Small intestine (tissue), 7 donors: ENCODE measurements around the gene NMB. TPM values are rescaled to one million over a fixed set of nuclear protein-coding genes. Genes with fewer than 3 reads are reported as not detected.
"Not testable (repeated sequence)": the region's sequence is repeated elsewhere in the genome, so short reads cannot be mapped to it uniquely, and the experiment has no call there.

ENCODE experiments used
- DNase-seq, 2 donors: peaks; one replicate each; pipeline versions ENCODE4 v3.0.0 to v3.0.0-alpha.2; 2013
- FAIRE-seq: peaks from 2 replicates; lab custom pipeline; 2012; peaks lifted over from hg19 to GRCh38; lab: Jason Lieb, UNC
- H3K27ac ChIP-seq, 3 donors: one replicate each; pipeline ENCODE4 v1.5.1; 2013; ENCODE audit warnings: low read length in 2 of 3, mild to moderate bottlenecking in 2 of 3, control low read depth in 1 of 3, inconsistent platforms in 1 of 3, low read depth in 1 of 3, moderate library complexity in 1 of 3
- H3K27me3 ChIP-seq, 3 donors: one replicate each; pipeline ENCODE4 v1.6.1; 2013; ENCODE audit warnings: low read length in 3 of 3, inconsistent platforms in 1 of 3; ENCODE audit not compliant: control insufficient read depth in 3 of 3, insufficient read depth in 3 of 3
- H3K36me3 ChIP-seq, 3 donors: one replicate each; pipeline ENCODE4 v1.6.1; 2013; ENCODE audit warnings: low read length in 3 of 3, inconsistent platforms in 1 of 3, low read depth in 1 of 3, mild to moderate bottlenecking in 1 of 3, moderate library complexity in 1 of 3; ENCODE audit not compliant: control insufficient read depth in 3 of 3, insufficient read depth in 2 of 3
- H3K4me1 ChIP-seq, 3 donors: one replicate each; pipeline ENCODE4 v1.6.1; 2013; ENCODE audit warnings: low read length in 2 of 3, inconsistent platforms in 1 of 3, low read depth in 1 of 3, mild to moderate bottlenecking in 1 of 3, moderate library complexity in 1 of 3; ENCODE audit not compliant: control insufficient read depth in 3 of 3, insufficient read depth in 2 of 3
- H3K4me3 ChIP-seq, 3 donors: one replicate each; pipeline ENCODE4 v1.5.1; 2013; ENCODE audit warnings: low read length in 3 of 3, control low read depth in 1 of 3, inconsistent platforms in 1 of 3, low read depth in 1 of 3, mild to moderate bottlenecking in 1 of 3, moderate library complexity in 1 of 3
- H3K9me3 ChIP-seq, 2 donors: one replicate each; pipeline ENCODE4 v1.6.1; 2013; ENCODE audit warnings: low read depth in 1 of 2, low read length in 1 of 2; ENCODE audit not compliant: control insufficient read depth in 2 of 2, insufficient read depth in 1 of 2
- WGBS, 3 donors: extraction: QIAGEN DNeasy Blood & Tissue Kit; methylation state at CpG; one replicate each; pipeline ENCODE4 v1.1.7; 2013; 5-methylcytosine and 5-hydroxymethylcytosine counted together
- polyA plus RNA-seq, 4 donors: library from polyadenylated mRNA; stranded (reverse) in 3 of 4; unstranded in 1 of 4; fragments of 200-250 nt in 3 of 4; fragments of 120-200 nt in 1 of 4; gene quantifications; one replicate each; pipeline versions ENCODE4 v1.2.1 to v1.2.3, GENCODE V29; 2013
- donor health status: healthy with polysubstance abuse.
- donor health status: control.
- donor health status: control.
- donor health status: Bipolar disorder and iron deficiency.
- donor health status: healthy.

The NMB gene
- polyA plus RNA-seq, 4 donors: 1.8 to 7.7 (median 2.4) TPM

DNA sequence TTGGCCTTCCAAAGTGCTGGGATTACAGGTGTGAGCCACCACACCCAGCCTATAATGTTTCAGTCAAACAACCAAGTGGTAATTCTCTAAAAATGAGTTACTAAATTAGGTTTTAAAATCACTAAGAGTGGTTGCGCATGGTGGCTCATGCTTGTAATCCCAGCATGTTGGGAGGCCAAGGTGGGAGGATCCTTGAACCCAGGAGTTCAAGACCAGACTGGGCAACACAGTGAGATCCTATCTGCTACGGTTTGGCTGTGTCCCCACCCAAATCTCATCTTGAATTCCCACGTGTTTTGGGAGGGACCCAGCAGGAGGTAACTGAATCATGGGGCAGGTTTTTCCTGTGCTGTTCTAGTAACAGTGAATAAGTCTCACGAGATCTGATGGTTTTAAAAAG is 31.9 kb upstream of the NMB start:
- Histone ChIP-seq H3K9me3 (no peaks in the 10 kb centered on the region), H3K4me1 (no peaks in the 10 kb centered on the region), H3K4me3 (no peak overlapping the region), H3K36me3 (peaks cover 4 to 36% (median 4%) of the 10 kb centered on the region in 3 donors), H3K27ac (no peak overlapping the region), H3K27me3 (no peaks in the 10 kb centered on the region)
- FAIRE-seq (no peak), DNase-seq (no peak)
- 91 to 95% (median 95%) methylated on average over 4 of the region's 4 CpGs for WGBS, 3 donors

DNA sequence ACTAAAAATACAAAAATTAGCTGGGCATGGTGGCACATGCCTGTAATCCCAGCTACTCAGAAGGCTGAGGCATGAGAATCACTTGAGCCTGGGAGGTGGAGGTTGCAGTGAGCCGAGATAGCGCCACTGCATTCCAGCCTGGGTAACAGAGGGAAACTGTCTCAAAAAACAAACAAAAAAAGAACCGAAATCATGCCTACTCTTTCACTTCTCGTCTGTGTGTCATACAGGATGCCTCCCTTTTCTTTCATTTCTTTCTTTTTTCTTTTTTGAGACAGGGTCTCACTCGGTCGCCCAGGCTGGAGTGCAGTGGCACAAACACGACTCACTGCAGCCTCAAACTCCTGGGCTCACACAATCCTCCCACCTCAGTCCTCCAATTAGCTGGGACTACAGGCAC is 28.4 kb upstream of the NMB start:
- not testable (repeated sequence) for H3K9me3 ChIP-seq, FAIRE-seq, DNase-seq, H3K4me1 ChIP-seq, H3K27me3 ChIP-seq, H3K27ac ChIP-seq, H3K4me3 ChIP-seq
- peaks cover 4 to 43% (median 6%) of the 10 kb centered on the region in 3 donors for H3K36me3 ChIP-seq
- 84 to 97% (median 95%) methylated on average over 7 of the region's 7 CpGs for WGBS, 3 donors

- Histone ChIP-seq H3K4me1 (no peaks in the 10 kb centered on the region), H3K36me3 (peaks cover 5 to 37% (median 5%) of the 10 kb centered on the region in 3 donors), H3K27ac (no peak overlapping the region), H3K9me3 (no peaks in the 10 kb centered on the region), H3K27me3 (no peaks in the 10 kb centered on the region), H3K4me3 (no peak overlapping the region)
- DNase-seq: no peak
- FAIRE-seq: no peak
- WGBS, 3 donors: 80 to 86% (median 86%) methylated on average over 5 of the region's 5 CpGs
These were observed 27.3 kb upstream of the NMB start for GRCh38 chr15:84685304-84685703.

DNA sequence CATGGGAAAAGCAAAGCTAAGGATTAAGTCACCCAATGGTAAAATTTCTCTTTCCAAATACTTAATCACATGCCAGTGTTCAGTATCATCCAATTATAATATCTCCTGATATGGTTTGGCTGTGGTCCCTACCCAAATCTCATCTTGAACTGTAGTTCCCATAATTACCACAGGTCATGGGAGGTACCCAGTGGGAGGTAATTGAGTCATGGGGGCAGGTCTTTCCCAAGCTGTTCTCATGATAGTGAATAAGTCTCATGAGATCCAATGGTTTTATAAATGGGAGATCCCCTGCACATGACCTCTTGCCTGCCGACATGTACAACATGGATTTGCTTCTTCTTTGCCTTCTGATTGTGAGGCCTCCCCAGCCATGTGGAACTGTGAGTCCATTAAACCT is 26.1 kb upstream of the NMB start:
- peaks cover 2 to 33% (median 5%) of the 10 kb centered on the region in 3 donors for H3K36me3 ChIP-seq
- no peaks in the 10 kb centered on the region for H3K27me3 ChIP-seq
- WGBS, 3 donors: 69 to 91% (median 83%) methylated on average over 1 of the region's 1 CpG
- FAIRE-seq (no peak), DNase-seq (no peak)
- H3K4me3 ChIP-seq: no peak overlapping the region
- H3K27ac ChIP-seq: no peak overlapping the region
- no peaks in the 10 kb centered on the region for H3K4me1 ChIP-seq
- no peaks in the 10 kb centered on the region for H3K9me3 ChIP-seq

DNA sequence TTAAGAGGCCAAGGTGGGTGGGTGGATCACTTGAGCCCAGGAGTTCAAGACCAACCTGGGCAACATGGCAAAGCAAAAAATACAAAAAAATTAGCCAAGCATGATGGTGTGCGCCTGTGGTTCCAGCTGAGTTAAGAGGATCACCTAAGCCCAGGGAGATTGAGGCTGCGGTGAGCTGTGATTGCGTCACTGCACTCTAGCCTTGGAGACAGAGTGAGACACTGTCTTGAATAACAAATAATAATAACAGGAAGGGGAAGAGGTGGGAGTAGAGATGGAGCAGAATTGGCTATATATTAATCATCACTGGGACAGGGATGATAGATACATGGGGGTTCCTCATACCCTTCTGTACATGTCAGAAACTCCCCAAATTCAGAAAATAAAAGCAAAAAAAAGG is 23.8 kb upstream of the NMB start:
- H3K4me1 ChIP-seq: no peaks in the 10 kb centered on the region
- no peaks in the 10 kb centered on the region for H3K9me3 ChIP-seq
- 90 to 95% (median 91%) methylated on average over 3 of the region's 3 CpGs for WGBS, 3 donors
- DNase-seq (no peak), FAIRE-seq (no peak)
- no peaks in the 10 kb centered on the region for H3K27me3 ChIP-seq
- H3K27ac ChIP-seq: no peak overlapping the region
- no peak overlapping the region for H3K4me3 ChIP-seq
- peaks cover 5 to 35% (median 6%) of the 10 kb centered on the region in 3 donors for H3K36me3 ChIP-seq

DNA sequence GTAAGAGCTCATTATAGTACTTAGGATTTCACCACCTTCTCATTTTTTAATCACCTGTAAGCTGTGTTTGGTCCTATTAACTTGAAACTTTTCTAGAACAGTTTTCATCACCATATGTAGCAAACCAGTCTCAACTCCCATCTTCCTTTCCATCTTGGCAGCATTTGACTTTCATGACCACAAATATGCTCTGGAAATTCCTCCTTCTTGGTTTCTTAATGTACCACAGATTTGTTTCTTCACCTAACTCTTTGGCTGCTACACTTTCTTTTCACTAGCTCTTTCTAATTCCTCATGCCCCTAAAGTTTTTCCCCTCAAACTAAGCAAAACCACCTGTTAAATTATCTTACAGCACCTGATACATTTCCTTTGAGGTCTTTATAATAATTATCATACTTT is 13.2 kb upstream of the NMB start:
- H3K36me3 ChIP-seq: peaks cover 0 to 22% (median 9%) of the 10 kb centered on the region in 3 donors
- no peak overlapping the region for H3K4me3 ChIP-seq
- no peaks in the 10 kb centered on the region for H3K27me3 ChIP-seq
- H3K27ac ChIP-seq: no peak overlapping the region
- FAIRE-seq (no peak), DNase-seq (no peak)
- peaks cover 0 to 4% (median 0%) of the 10 kb centered on the region in 3 donors for H3K4me1 ChIP-seq
- no peaks in the 10 kb centered on the region for H3K9me3 ChIP-seq

- Histone ChIP-seq H3K27me3 (no peaks in the 10 kb centered on the region), H3K4me3 (no peak overlapping the region), H3K36me3 (peaks cover 3 to 24% (median 13%) of the 10 kb centered on the region in 3 donors), H3K9me3 (no peaks in the 10 kb centered on the region), H3K4me1 (peaks cover 0 to 3% (median 0%) of the 10 kb centered on the region in 3 donors), H3K27ac (no peak overlapping the region)
- DNase-seq (no peak), FAIRE-seq (no peak)
- 85 to 92% (median 89%) methylated on average over 8 of the region's 8 CpGs for WGBS, 3 donors
These were observed 11.7 kb upstream of the NMB start for GRCh38 chr15:84669726-84670125.

GRCh38 chr15:84668221-84668982 is 10.4 kb upstream of the NMB start:
- no peaks in the 10 kb centered on the region for H3K9me3 ChIP-seq
- peaks cover 3 to 18% (median 13%) of the 10 kb centered on the region in 3 donors for H3K36me3 ChIP-seq
- H3K27me3 ChIP-seq: no peaks in the 10 kb centered on the region
- no peak overlapping the region for H3K4me3 ChIP-seq
- WGBS, 3 donors: 95 to 100% (median 96%) methylated on average over 3 of the region's 3 CpGs
- DNase-seq (no peak), FAIRE-seq (no peak)
- H3K27ac ChIP-seq: no peak overlapping the region
- H3K4me1 ChIP-seq: no peaks in the 10 kb centered on the region
